IMR-90 (cell line): ENCODE data around the gene CCL27. TPM values are rescaled to one million over a fixed set of nuclear protein-coding genes. Genes with fewer than 3 reads are reported as not detected.

Experiments
- ATAC-seq: fragments of 200-7000 bp; cut with Tn5 transposase; 2 replicates; pipeline ENCODE4 v1.9.1; 2020; ENCODE audit warnings: low read depth, mild to moderate bottlenecking, moderate library complexity
- BruUV-seq: library from RNA; stranded (reverse); fragments of 400-500 nt; replicated peaks from 2 replicates; lab custom pipeline; 2021; lab: Mats Ljungman, UMichigan
- CTCF ChIA-PET: fragments of 300-600 bp; formaldehyde crosslinking; extraction: SDS; loops from one replicate; lab custom pipeline; 2021; ENCODE audit warnings: antibody characterized with exemption; lab: Yijun Ruan, JAX
- POLR2A ChIA-PET: fragments of 300-600 bp; sonication (Branson Sonifier 250); formaldehyde crosslinking; loops from one replicate; lab custom pipeline; 2022; ENCODE audit warnings: antibody characterized with exemption; ENCODE audit not compliant: unreplicated experiment; lab: Charles Lee
- DNase-seq: peaks from one replicate; pipeline ENCODE4 v3.0.0; 2013
- H2AFZ ChIP-seq: replicated peaks from 2 replicates; pipeline ENCODE3; 2013; ENCODE audit warnings: low read length, mild to moderate bottlenecking; ENCODE audit not compliant: poor library complexity
- H2AK5ac ChIP-seq: 2 replicates; pipeline ENCODE4 v1.6.1; 2013; ENCODE audit warnings: low read depth, low read length, inconsistent platforms
- H2AK9ac ChIP-seq: replicated peaks from 2 replicates; pipeline ENCODE3; 2013; ENCODE audit warnings: mild to moderate bottlenecking, low read depth, low read length, moderate library complexity; ENCODE audit not compliant: poor library complexity
- H2BK120ac ChIP-seq: 2 replicates; pipeline ENCODE4 v1.6.1; 2013; ENCODE audit warnings: low read depth, low read length, inconsistent platforms
- H2BK15ac ChIP-seq: 3 replicates; pipeline ENCODE4 v1.6.1; 2013; ENCODE audit warnings: low read depth, low read length, inconsistent platforms
- H2BK20ac ChIP-seq: 2 replicates; pipeline ENCODE4 v1.6.1; 2013; ENCODE audit warnings: low read depth, mild to moderate bottlenecking, inconsistent platforms, low read length, moderate library complexity
- H2BK5ac ChIP-seq: 2 replicates; pipeline ENCODE4 v1.6.1; 2013; ENCODE audit warnings: mild to moderate bottlenecking, low read depth, low read length, inconsistent platforms; ENCODE audit not compliant: poor library complexity, severe bottlenecking
- H3K14ac ChIP-seq: replicated peaks from 2 replicates; pipeline ENCODE4 v1.6.1; 2013; ENCODE audit warnings: low read depth, low read length, inconsistent platforms
- H3K18ac ChIP-seq: 2 replicates; pipeline ENCODE4 v1.6.1; 2013; ENCODE audit warnings: low read depth, low read length, control low read depth
- H3K23ac ChIP-seq: 2 replicates; pipeline ENCODE4 v1.6.1; 2013; ENCODE audit warnings: low read depth, low read length, inconsistent platforms
- H3K27ac ChIP-seq: 2 replicates; pipeline ENCODE4 v1.5.1; 2013; ENCODE audit warnings: mild to moderate bottlenecking, control low read depth, low read length; ENCODE audit not compliant: insufficient read depth
- H3K27me3 ChIP-seq: 2 replicates; pipeline ENCODE4 v1.6.1; 2013; ENCODE audit warnings: low read length; ENCODE audit not compliant: control insufficient read depth, insufficient read depth
- H3K36me3 ChIP-seq: 2 replicates; pipeline ENCODE4 v1.6.1; 2013; ENCODE audit warnings: low read length, mixed read lengths; ENCODE audit not compliant: control insufficient read depth, insufficient read depth
- H3K4ac ChIP-seq: 2 replicates; pipeline ENCODE4 v1.6.1; 2013; ENCODE audit warnings: low read depth, low read length, inconsistent platforms
- H3K4me1 ChIP-seq: 2 replicates; pipeline ENCODE4 v1.6.1; 2013; ENCODE audit warnings: low read length, mixed read lengths; ENCODE audit not compliant: control insufficient read depth, insufficient read depth
- H3K4me2 ChIP-seq: 2 replicates; pipeline ENCODE4 v1.6.1; 2013; ENCODE audit warnings: low read depth, mild to moderate bottlenecking, control low read depth, low read length, moderate library complexity
- H3K4me3 ChIP-seq: 2 replicates; pipeline ENCODE4 v1.5.1; 2013; ENCODE audit warnings: low read depth, mild to moderate bottlenecking, control low read depth, low read length, moderate library complexity; ENCODE audit not compliant: insufficient read depth
- H3K56ac ChIP-seq: 2 replicates; pipeline ENCODE4 v1.6.1; 2013; ENCODE audit warnings: low read length, inconsistent platforms; ENCODE audit not compliant: insufficient read depth; ENCODE audit errors: extremely low read depth
- H3K79me1 ChIP-seq, 2 experiments: 2 replicates each; pipeline ENCODE4 v1.6.1; 2013; ENCODE audit warnings: low read length in 2 of 2, inconsistent platforms in 1 of 2, low read depth in 1 of 2
- H3K9ac ChIP-seq: 2 replicates; pipeline ENCODE4 v1.6.1; 2013; ENCODE audit warnings: low read depth, low read length, control low read depth
- H3K9me1 ChIP-seq: 2 replicates; pipeline ENCODE4 v1.6.1; 2013; ENCODE audit warnings: low read length, inconsistent platforms; ENCODE audit not compliant: insufficient read depth
- H3K9me3 ChIP-seq: 2 replicates; pipeline ENCODE4 v1.6.1; 2013; ENCODE audit warnings: low read length; ENCODE audit not compliant: control insufficient read depth, insufficient read depth
- H4K20me1 ChIP-seq: 2 replicates; pipeline ENCODE4 v1.6.1; 2013; ENCODE audit warnings: low read length, inconsistent platforms; ENCODE audit not compliant: insufficient read depth
- H4K5ac ChIP-seq: 2 replicates; pipeline ENCODE4 v1.6.1; 2013; ENCODE audit warnings: mild to moderate bottlenecking, low read depth, low read length, control low read depth
- H4K8ac ChIP-seq, 2 experiments: 2 replicates each; pipeline ENCODE4 v1.6.1; 2013; ENCODE audit warnings: low read depth in 2 of 2, low read length in 2 of 2, control low read depth in 1 of 2, inconsistent platforms in 1 of 2
- H4K91ac ChIP-seq: 2 replicates; pipeline ENCODE4 v1.6.1; 2013; ENCODE audit warnings: low read depth, low read length, inconsistent platforms; ENCODE audit not compliant: insufficient read depth
- CEBPB ChIP-seq: IDR thresholded peaks from 2 replicates; pipeline ENCODE4 v1.6.1; 2012; ENCODE audit warnings: low read depth, low read length, improper control_type of control experiment
- CHD1 ChIP-seq: IDR thresholded peaks from 2 replicates; pipeline ENCODE4 v1.6.1; 2012; ENCODE audit warnings: low read depth, low read length, improper control_type of control experiment
- FOS ChIP-seq: fragments of 150-350 bp; IDR thresholded peaks from 2 replicates; pipeline ENCODE4 v1.6.1; 2016; ENCODE audit warnings: low read depth, low read length
- MAFK ChIP-seq: IDR thresholded peaks from 2 replicates; pipeline ENCODE4 v1.6.1; 2012; ENCODE audit warnings: low read depth, low read length, improper control_type of control experiment
- MAZ ChIP-seq: IDR thresholded peaks from 2 replicates; pipeline ENCODE4 v1.6.1; 2012; ENCODE audit warnings: low read depth, mild to moderate bottlenecking, low read length, improper control_type of control experiment, moderate library complexity, borderline replicate concordance
- NFE2L2 ChIP-seq: fragments of 150-350 bp; IDR thresholded peaks from 2 replicates; pipeline ENCODE4 v1.6.1; 2016; ENCODE audit warnings: low read depth, mild to moderate bottlenecking, low read length
- RCOR1 ChIP-seq: IDR thresholded peaks from 2 replicates; pipeline ENCODE4 v1.6.1; 2012; ENCODE audit warnings: mild to moderate bottlenecking, low read length, improper control_type of control experiment; ENCODE audit not compliant: insufficient replicate concordance
- RFX5 ChIP-seq: IDR thresholded peaks from 2 replicates; pipeline ENCODE4 v1.8.0; 2012; ENCODE audit warnings: low read depth, mild to moderate bottlenecking, low read length, moderate library complexity
- SMC3 ChIP-seq: fragments of 150-350 bp; IDR thresholded peaks from 2 replicates; pipeline ENCODE4 v1.6.1; 2016; ENCODE audit warnings: low read depth, mild to moderate bottlenecking, antibody characterized with exemption, low read length, moderate library complexity
- WGBS, 2 experiments: methylation state at CpG; one replicate each; pipeline versions ENCODE4 v1.1.5 to v1.1.7; 2013; ENCODE audit warnings: missing lambda C conversion rate in 2 of 2; ENCODE audit not compliant: insufficient read length in 1 of 2; ENCODE audit errors: extremely low coverage in 2 of 2; 5-methylcytosine and 5-hydroxymethylcytosine counted together
- dilution Hi-C: fragments of 300-500 bp; cut with HindIII; formaldehyde crosslinking; loops from one replicate; pipeline ENCODE4 v1.14.3; 2018; ENCODE audit warnings: low sequenced_read_pairs; ENCODE audit not compliant: unreplicated experiment
- in situ Hi-C: fragments of 300-500 bp; cut with MboI; formaldehyde crosslinking; loops from 3 replicates; pipeline ENCODE4 v1.14.3; 2019; ENCODE audit warnings: low sequenced_read_pairs, inconsistent platforms, mixed read lengths
- intact Hi-C: fragments of 100-400 bp; cut with micrococcal nuclease; formaldehyde crosslinking; loops from 2 replicates; pipeline ENCODE4 v1.10.0; 2022
- polyA plus RNA-seq, 3 experiments: library from polyadenylated mRNA; depleted of rRNA; stranded (reverse); fragments of >200 nt; gene quantifications; 2 replicates each; pipeline ENCODE4 v1.2.3, GENCODE V29; 2012; ENCODE audit warnings: low replicate concordance in 1 of 3
- total RNA-seq: library from RNA; depleted of rRNA; stranded (reverse); fragments of >200 nt; gene quantifications from 2 replicates; pipeline ENCODE4 v1.2.3, GENCODE V29; 2012
- TF ChIP-seq, protein P1 (sequence below): fragments of 150-350 bp; IDR thresholded peaks from 2 replicates; pipeline ENCODE4 v1.6.1; 2016; ENCODE audit warnings: low read depth, mild to moderate bottlenecking, low read length, moderate library complexity, borderline replicate concordance
- TF ChIP-seq, protein P2 (sequence below): conservative IDR thresholded peaks from 2 replicates; pipeline ENCODE4 v1.5.1; 2012; ENCODE audit warnings: mild to moderate bottlenecking, low read depth, low read length, improper control_type of control experiment

Gene CCL27
- total and polyA plus RNA-seq, 2 of the 4 experiments (the other 2 are of a cell fraction) = 0.18 to 0.26 TPM

DNA sequence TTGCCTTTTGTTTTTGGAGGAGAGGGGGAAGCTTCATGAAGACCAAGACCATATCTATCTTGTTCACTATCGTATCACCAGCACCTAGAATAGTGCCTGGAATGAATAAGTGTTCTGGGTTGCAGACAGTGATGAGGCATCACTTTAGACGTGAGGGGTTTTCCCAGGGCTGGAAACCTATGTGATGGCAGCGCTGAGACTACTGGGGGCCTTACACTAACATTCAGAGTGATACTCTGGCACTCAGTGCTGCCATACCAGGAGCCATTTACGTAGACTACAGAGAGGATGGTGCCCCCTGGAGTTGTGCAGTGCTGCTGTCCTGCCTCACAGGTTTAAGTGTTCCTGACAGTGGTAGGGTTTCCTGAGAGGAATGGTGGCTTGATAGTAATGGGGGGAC lies 21.7 kb upstream of the CCL27 start:
- in situ Hi-C loops = no loop called here
- no TSS peak for BruUV-seq
- dilution Hi-C loops = no loop called here
- Histone ChIP-seq H3K4me2 (no peak overlapping the region), H3K27ac (no peak overlapping the region), H2BK15ac (no peak overlapping the region), H3K9me1 (peaks cover 7% of the 10 kb centered on the region; the same call in 1 of the 2 replicates), H2AFZ (peak overlapping the region; percentile 59), H4K5ac (no peak overlapping the region), H4K91ac (no peak overlapping the region), H4K20me1 (no peaks in the 10 kb centered on the region; the same call in 1 of the 2 replicates), H4K8ac (no peak overlapping the region), H3K18ac (no peak overlapping the region), H3K27me3 (no peaks in the 10 kb centered on the region), H3K56ac (no peak overlapping the region), H3K79me1 (no peaks in the 10 kb centered on the region; a peak in 1 of 4 replicates), H3K9ac (no peak overlapping the region), H2BK120ac (no peak overlapping the region), H3K23ac (no peak overlapping the region), H2BK20ac (no peak overlapping the region), H3K36me3 (peaks cover 3% of the 10 kb centered on the region; the same call in 1 of the 2 replicates), H3K9me3 (no peaks in the 10 kb centered on the region), H3K14ac (no peak overlapping the region), H2AK5ac (no peak overlapping the region), H3K4me1 (no peaks in the 10 kb centered on the region; the same call in 1 of the 2 replicates), H2AK9ac (no peak overlapping the region), H2BK5ac (no peak overlapping the region), H3K4me3 (no peak overlapping the region), H3K4ac (no peak overlapping the region)
- ATAC-seq (no peak), DNase-seq (no peak)
- ChIA-PET POLR2A (no interaction called here), CTCF (interaction anchor here (1.1 kb wide), 1 partner anchor 18 kb away, joined by 3 read pairs; no protein-coding TSS in a partner anchor)
- WGBS, 2 experiments = 83% methylated on average over 1 of the region's 4 CpGs; no CpG with 5 or more reads in 1 of the 2 experiments
- intact Hi-C loops = no loop called here
- TF ChIP-seq CEBPB (no peak), SMC3 (no peak), RCOR1 (no peak), FOS (no peak), RFX5 (no peak), MAFK (no peak), NFE2L2 (no peak), MAZ (no peak), CHD1 (no peak)
- TF ChIP-seq, protein P1, sequence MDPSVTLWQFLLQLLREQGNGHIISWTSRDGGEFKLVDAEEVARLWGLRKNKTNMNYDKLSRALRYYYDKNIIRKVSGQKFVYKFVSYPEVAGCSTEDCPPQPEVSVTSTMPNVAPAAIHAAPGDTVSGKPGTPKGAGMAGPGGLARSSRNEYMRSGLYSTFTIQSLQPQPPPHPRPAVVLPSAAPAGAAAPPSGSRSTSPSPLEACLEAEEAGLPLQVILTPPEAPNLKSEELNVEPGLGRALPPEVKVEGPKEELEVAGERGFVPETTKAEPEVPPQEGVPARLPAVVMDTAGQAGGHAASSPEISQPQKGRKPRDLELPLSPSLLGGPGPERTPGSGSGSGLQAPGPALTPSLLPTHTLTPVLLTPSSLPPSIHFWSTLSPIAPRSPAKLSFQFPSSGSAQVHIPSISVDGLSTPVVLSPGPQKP = no peak
- TF ChIP-seq, protein P2, sequence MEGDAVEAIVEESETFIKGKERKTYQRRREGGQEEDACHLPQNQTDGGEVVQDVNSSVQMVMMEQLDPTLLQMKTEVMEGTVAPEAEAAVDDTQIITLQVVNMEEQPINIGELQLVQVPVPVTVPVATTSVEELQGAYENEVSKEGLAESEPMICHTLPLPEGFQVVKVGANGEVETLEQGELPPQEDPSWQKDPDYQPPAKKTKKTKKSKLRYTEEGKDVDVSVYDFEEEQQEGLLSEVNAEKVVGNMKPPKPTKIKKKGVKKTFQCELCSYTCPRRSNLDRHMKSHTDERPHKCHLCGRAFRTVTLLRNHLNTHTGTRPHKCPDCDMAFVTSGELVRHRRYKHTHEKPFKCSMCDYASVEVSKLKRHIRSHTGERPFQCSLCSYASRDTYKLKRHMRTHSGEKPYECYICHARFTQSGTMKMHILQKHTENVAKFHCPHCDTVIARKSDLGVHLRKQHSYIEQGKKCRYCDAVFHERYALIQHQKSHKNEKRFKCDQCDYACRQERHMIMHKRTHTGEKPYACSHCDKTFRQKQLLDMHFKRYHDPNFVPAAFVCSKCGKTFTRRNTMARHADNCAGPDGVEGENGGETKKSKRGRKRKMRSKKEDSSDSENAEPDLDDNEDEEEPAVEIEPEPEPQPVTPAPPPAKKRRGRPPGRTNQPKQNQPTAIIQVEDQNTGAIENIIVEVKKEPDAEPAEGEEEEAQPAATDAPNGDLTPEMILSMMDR = no peak
